Renal cortical epithelial cell (primary cell): Measurements from ENCODE around the gene KIAA0232. TPM values are rescaled to one million over a fixed set of nuclear protein-coding genes. Genes with fewer than 3 reads are reported as not detected.
A peak's percentile ranks its signal among the peaks of the same experiment; 100 is the strongest.

ENCODE experiments used
- DNase-seq: peaks from one replicate; pipeline ENCODE4 v3.0.0-alpha.2; 2011; ENCODE audit warnings: low read depth
- total RNA-seq: library from RNA; depleted of rRNA; stranded (reverse); fragments of >200 nt; gene quantifications from 2 replicates; pipeline ENCODE4 v1.2.3, GENCODE V29; 2014

The KIAA0232 gene
- total RNA-seq, 1 donor from 2014 or later, result 59.4 TPM

- DNase-seq, result no peak
These were observed 66.3 kb downstream of the KIAA0232 start for GRCh38 chr4:6848717-6849305.

GRCh38 chr4:6849691-6850090 is 67.2 kb downstream of the KIAA0232 start:
- no peak for DNase-seq

- no peak for DNase-seq
These were observed 68.9 kb downstream of the KIAA0232 start for GRCh38 chr4:6851431-6851830.

GRCh38 chr4:6851962-6852361 is 69.4 kb downstream of the KIAA0232 start:
- DNase-seq, result no peak

- DNase-seq, result no peak
These were observed 70.1 kb downstream of the KIAA0232 start for GRCh38 chr4:6852582-6852981.

- no peak for DNase-seq
These were observed 71.7 kb downstream of the KIAA0232 start for GRCh38 chr4:6854098-6854744.

- peak; percentile 77 for DNase-seq
These were observed 73.3 kb downstream of the KIAA0232 start for GRCh38 chr4:6855692-6856297.

GRCh38 chr4:6856391-6856790 is 73.9 kb downstream of the KIAA0232 start:
- DNase-seq, result no peak

- DNase-seq, result no peak
These were observed 74.7 kb downstream of the KIAA0232 start for GRCh38 chr4:6857009-6857882.

- no peak for DNase-seq
These were observed 76.5 kb downstream of the KIAA0232 start for GRCh38 chr4:6858997-6859396.

GRCh38 chr4:6859543-6859942 is 77.0 kb downstream of the KIAA0232 start:
- no peak for DNase-seq

GRCh38 chr4:6868386-6868785 is 85.9 kb downstream of the KIAA0232 start:
- no peak for DNase-seq

GRCh38 chr4:6869944-6870343 is 87.4 kb downstream of the KIAA0232 start:
- no peak for DNase-seq

- DNase-seq, result peak; percentile 15
These were observed 90.8 kb downstream of the KIAA0232 start for GRCh38 chr4:6873291-6873690.

GRCh38 chr4:6873792-6874461 is 91.4 kb downstream of the KIAA0232 start:
- DNase-seq, result peak; percentile 51

- DNase-seq, result no peak
These were observed 92.5 kb downstream of the KIAA0232 start for GRCh38 chr4:6874981-6875380.

- DNase-seq, result no peak
These were observed 92.9 kb downstream of the KIAA0232 start for GRCh38 chr4:6875431-6875831.

- no peak for DNase-seq
These were observed 93.9 kb downstream of the KIAA0232 start for GRCh38 chr4:6876440-6876839.

- no peak for DNase-seq
These were observed 94.5 kb downstream of the KIAA0232 start for GRCh38 chr4:6877067-6877466.

GRCh38 chr4:6878451-6879059 is 96.0 kb downstream of the KIAA0232 start:
- peak; percentile 42 for DNase-seq

- no peak for DNase-seq
These were observed 98.2 kb downstream of the KIAA0232 start for GRCh38 chr4:6880691-6881090.
